Measurements from ENCODE around the gene TMED10. TPM values are rescaled to one million over a fixed set of nuclear protein-coding genes. Genes with fewer than 3 reads are reported as not detected.

Gene TMED10
- total RNA-seq, 2 donors from 2014 or later = 264 to 267 TPM

DNA sequence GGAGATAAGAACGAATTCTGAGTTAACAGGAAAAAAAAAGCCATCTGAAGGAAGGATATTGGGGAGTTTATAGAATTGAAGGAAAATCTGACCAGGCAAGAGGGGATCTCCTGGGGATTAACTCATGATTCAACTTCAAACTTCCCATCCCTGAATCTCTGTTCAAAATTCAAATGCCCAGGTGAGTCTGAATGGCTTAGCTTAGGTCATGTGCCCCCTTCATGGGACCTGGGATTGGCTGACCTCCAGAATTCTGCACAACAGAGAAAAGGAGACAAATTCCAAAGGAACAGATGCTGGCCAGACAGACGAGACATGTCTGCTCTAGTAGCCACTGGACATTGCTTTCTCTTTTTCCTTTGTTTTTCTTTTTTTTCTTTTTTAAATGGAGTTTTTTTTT, 26.2 kb upstream of the TMED10 start:
- Histone ChIP-seq H3K27me3 (ENCODE audit: control insufficient read depth, insufficient read depth, low read length, poor library complexity, severe bottlenecking) (peaks cover 13% of the 10 kb centered on the region), H3K9me3 (ENCODE audit: control insufficient read depth, low read length) (no peaks in the 10 kb centered on the region), H3K4me3 (ENCODE audit: low read length) (no peak overlapping the region), H3K27ac (ENCODE audit: low read depth, low read length) (no peak overlapping the region), H3K36me3 (ENCODE audit: control insufficient read depth, insufficient read depth, low read length) (no peaks in the 10 kb centered on the region), H3K9ac (ENCODE audit: extremely low read depth, low read length, poor library complexity, severe bottlenecking) (no peak overlapping the region), H3K4me1 (ENCODE audit: control insufficient read depth, insufficient read depth, low read length) (no peaks in the 10 kb centered on the region)
- no peaks in the 10 kb centered on the region for H3K9me3 Mint-ChIP-seq
- no peaks in the 10 kb centered on the region for H3K36me3 Mint-ChIP-seq (ENCODE audit: low read depth)
- WGBS, 2 experiments (ENCODE audit: insufficient coverage in 1 of 2, insufficient read length in 1 of 2) = 86 to 90% methylated on average over 1 to 2 of the region's 2 CpGs
- peaks cover 19% of the 10 kb centered on the region for H3K4me1 Mint-ChIP-seq
- TF ChIP-seq, protein P1, sequence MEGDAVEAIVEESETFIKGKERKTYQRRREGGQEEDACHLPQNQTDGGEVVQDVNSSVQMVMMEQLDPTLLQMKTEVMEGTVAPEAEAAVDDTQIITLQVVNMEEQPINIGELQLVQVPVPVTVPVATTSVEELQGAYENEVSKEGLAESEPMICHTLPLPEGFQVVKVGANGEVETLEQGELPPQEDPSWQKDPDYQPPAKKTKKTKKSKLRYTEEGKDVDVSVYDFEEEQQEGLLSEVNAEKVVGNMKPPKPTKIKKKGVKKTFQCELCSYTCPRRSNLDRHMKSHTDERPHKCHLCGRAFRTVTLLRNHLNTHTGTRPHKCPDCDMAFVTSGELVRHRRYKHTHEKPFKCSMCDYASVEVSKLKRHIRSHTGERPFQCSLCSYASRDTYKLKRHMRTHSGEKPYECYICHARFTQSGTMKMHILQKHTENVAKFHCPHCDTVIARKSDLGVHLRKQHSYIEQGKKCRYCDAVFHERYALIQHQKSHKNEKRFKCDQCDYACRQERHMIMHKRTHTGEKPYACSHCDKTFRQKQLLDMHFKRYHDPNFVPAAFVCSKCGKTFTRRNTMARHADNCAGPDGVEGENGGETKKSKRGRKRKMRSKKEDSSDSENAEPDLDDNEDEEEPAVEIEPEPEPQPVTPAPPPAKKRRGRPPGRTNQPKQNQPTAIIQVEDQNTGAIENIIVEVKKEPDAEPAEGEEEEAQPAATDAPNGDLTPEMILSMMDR (conservative IDR thresholded peaks at IDR 0.05) = no peak
- H3K27ac Mint-ChIP-seq = no peak overlapping the region
- peaks cover 30% of the 10 kb centered on the region for H3K27me3 Mint-ChIP-seq (ENCODE audit: insufficient read depth)
- H3K4me3 Mint-ChIP-seq = no peak overlapping the region
- DNase-seq = no peak

DNA sequence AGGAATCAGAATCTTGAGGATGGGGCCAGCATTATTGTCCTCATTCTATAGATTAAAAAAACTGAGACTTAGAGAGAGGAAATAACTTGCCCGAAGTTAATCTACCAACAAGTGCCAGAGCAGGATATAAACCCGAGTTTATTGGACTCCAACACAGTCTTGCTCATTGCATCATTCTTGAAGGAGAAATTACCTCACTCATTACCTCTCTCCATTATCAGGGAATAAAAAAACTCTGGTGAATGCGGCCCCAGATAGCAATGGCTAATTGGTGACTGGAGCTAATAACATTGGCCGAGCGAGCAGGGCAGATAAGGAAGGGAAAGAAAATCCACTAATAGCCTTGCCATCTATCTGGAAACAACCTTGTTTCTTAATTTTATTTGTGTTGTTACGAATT, 24.7 kb upstream of the TMED10 start:
- no peak overlapping the region for H3K4me3 Mint-ChIP-seq
- no peaks in the 10 kb centered on the region for H3K36me3 Mint-ChIP-seq (ENCODE audit: low read depth)
- H3K4me1 Mint-ChIP-seq = peaks cover 32% of the 10 kb centered on the region
- H3K4me1 ChIP-seq (ENCODE audit: control insufficient read depth, insufficient read depth, low read length) = peaks cover 4% of the 10 kb centered on the region
- H3K9me3 ChIP-seq (ENCODE audit: control insufficient read depth, low read length) = no peaks in the 10 kb centered on the region
- no peaks in the 10 kb centered on the region for H3K36me3 ChIP-seq (ENCODE audit: control insufficient read depth, insufficient read depth, low read length)
- TF ChIP-seq, protein P1 (conservative IDR thresholded peaks at IDR 0.05) = no peak
- H3K27ac Mint-ChIP-seq = no peak overlapping the region
- H3K27me3 Mint-ChIP-seq (ENCODE audit: insufficient read depth) = peaks cover 33% of the 10 kb centered on the region
- no peak for DNase-seq
- 88 to 89% methylated on average over 5 to 6 of the region's 6 CpGs for WGBS, 2 experiments (ENCODE audit: insufficient coverage in 1 of 2, insufficient read length in 1 of 2)
- no peak overlapping the region for H3K27ac ChIP-seq (ENCODE audit: low read depth, low read length)
- H3K27me3 ChIP-seq (ENCODE audit: control insufficient read depth, insufficient read depth, low read length, poor library complexity, severe bottlenecking) = peaks cover 13% of the 10 kb centered on the region
- H3K9ac ChIP-seq (ENCODE audit: extremely low read depth, low read length, poor library complexity, severe bottlenecking) = no peak overlapping the region
- H3K4me3 ChIP-seq (ENCODE audit: low read length) = no peak overlapping the region
- H3K9me3 Mint-ChIP-seq = no peaks in the 10 kb centered on the region

DNA sequence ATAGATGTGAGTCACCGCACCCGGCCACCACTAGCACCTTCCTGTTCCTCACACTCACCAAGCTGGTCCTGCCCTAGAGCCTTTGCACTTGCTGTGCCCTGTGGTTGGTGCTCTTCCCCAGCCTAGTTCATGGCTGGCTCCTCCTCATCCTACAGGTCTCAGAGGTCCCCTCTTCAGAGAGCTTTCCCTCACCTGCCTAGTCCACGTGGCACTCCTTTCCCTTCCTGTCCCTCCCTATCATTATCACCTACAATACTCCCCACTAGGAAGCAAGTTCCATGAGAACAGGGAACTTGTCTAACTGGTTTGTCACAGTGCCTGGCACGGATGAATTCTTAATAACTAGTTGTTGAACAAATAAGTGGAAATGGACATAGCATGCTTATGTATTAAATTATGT, 24.0 kb upstream of the TMED10 start:
- TF ChIP-seq, protein P1 (conservative IDR thresholded peaks at IDR 0.05) = no peak
- peaks cover 13% of the 10 kb centered on the region for H3K27me3 ChIP-seq (ENCODE audit: control insufficient read depth, insufficient read depth, low read length, poor library complexity, severe bottlenecking)
- H3K9ac ChIP-seq (ENCODE audit: extremely low read depth, low read length, poor library complexity, severe bottlenecking) = no peak overlapping the region
- no peaks in the 10 kb centered on the region for H3K9me3 Mint-ChIP-seq
- no peak overlapping the region for H3K4me3 ChIP-seq (ENCODE audit: low read length)
- 78 to 84% methylated on average over 3 to 4 of the region's 4 CpGs for WGBS, 2 experiments (ENCODE audit: insufficient coverage in 1 of 2, insufficient read length in 1 of 2)
- H3K27ac Mint-ChIP-seq = no peak overlapping the region
- peaks cover 4% of the 10 kb centered on the region for H3K4me1 ChIP-seq (ENCODE audit: control insufficient read depth, insufficient read depth, low read length)
- no peak overlapping the region for H3K4me3 Mint-ChIP-seq
- H3K36me3 Mint-ChIP-seq (ENCODE audit: low read depth) = no peaks in the 10 kb centered on the region
- no peaks in the 10 kb centered on the region for H3K9me3 ChIP-seq (ENCODE audit: control insufficient read depth, low read length)
- DNase-seq = peak; percentile 79
- peaks cover 37% of the 10 kb centered on the region for H3K27me3 Mint-ChIP-seq (ENCODE audit: insufficient read depth)
- no peak overlapping the region for H3K27ac ChIP-seq (ENCODE audit: low read depth, low read length)
- H3K36me3 ChIP-seq (ENCODE audit: control insufficient read depth, insufficient read depth, low read length) = no peaks in the 10 kb centered on the region
- peaks cover 33% of the 10 kb centered on the region for H3K4me1 Mint-ChIP-seq
